Endothelial cell of umbilical vein (primary cell): ENCODE measurements around the gene TPP1.

Experiments
- TF ChIP-seq, protein P1 (sequence below), 2 donors: IDR thresholded peaks; 1 replicate in 1 of 2; 2 replicates in 1 of 2; pipeline ENCODE4 v1.5.1; 2011; ENCODE audit warnings: low read length in 2 of 2, mild to moderate bottlenecking in 2 of 2, moderate library complexity in 2 of 2, control low read depth in 1 of 2, inconsistent platforms in 1 of 2, low read depth in 1 of 2; ENCODE audit not compliant: insufficient read depth in 1 of 2; ENCODE audit errors: extremely low read depth in 1 of 2
- TF ChIP-seq, protein P2 (sequence below): IDR thresholded peaks from 2 replicates; pipeline ENCODE4 v1.6.1; 2011; ENCODE audit not compliant: insufficient read depth, insufficient read length

DNA sequence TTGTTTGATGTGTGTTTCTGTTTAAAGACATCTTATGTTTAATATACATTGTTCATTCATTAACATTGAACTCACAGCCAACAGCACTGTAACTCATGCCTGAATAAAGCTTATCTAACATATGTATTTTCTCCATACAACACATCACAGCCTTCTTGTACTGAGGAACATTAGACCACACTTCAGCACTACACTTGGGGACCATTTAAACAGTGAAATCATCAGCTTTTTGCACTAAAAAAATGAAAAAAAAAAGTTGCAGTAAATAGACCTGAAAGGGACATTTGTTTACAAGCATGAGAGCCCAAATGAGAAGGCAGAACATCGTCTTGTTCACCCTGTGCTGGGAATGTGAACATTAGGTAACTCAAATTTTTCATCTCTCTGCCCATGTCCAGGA is 15.3 kb upstream of the TPP1 start:
- TF ChIP-seq, protein P1, sequence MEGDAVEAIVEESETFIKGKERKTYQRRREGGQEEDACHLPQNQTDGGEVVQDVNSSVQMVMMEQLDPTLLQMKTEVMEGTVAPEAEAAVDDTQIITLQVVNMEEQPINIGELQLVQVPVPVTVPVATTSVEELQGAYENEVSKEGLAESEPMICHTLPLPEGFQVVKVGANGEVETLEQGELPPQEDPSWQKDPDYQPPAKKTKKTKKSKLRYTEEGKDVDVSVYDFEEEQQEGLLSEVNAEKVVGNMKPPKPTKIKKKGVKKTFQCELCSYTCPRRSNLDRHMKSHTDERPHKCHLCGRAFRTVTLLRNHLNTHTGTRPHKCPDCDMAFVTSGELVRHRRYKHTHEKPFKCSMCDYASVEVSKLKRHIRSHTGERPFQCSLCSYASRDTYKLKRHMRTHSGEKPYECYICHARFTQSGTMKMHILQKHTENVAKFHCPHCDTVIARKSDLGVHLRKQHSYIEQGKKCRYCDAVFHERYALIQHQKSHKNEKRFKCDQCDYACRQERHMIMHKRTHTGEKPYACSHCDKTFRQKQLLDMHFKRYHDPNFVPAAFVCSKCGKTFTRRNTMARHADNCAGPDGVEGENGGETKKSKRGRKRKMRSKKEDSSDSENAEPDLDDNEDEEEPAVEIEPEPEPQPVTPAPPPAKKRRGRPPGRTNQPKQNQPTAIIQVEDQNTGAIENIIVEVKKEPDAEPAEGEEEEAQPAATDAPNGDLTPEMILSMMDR (IDR thresholded peaks at IDR 0.05; ENCODE audit: extremely low read depth in 1 of 2, insufficient read depth in 1 of 2, low read depth in 1 of 2, low read length in 2 of 2), result no peak
- TF ChIP-seq, protein P2, sequence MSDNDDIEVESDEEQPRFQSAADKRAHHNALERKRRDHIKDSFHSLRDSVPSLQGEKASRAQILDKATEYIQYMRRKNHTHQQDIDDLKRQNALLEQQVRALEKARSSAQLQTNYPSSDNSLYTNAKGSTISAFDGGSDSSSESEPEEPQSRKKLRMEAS, result no peak
